HepG2 (cell line): ENCODE data around the gene LGALS7B. TPM values are rescaled to one million over a fixed set of nuclear protein-coding genes. Genes with fewer than 3 reads are reported as not detected.

Source experiments
- ATAC-seq: fragments of 200-7000 bp; cut with Tn5 transposase; 3 replicates; pipeline ENCODE4 v1.9.1; 2020; ENCODE audit warnings: mild to moderate bottlenecking, moderate library complexity
- BruUV-seq: library from RNA; stranded (reverse); fragments of 400-500 nt; replicated peaks from 2 replicates; lab custom pipeline; 2021; lab: Mats Ljungman, UMichigan
- CTCF ChIA-PET: fragments of 300-600 bp; formaldehyde crosslinking; extraction: SDS; loops from one replicate; lab custom pipeline; 2021; ENCODE audit warnings: low total read pairs, inconsistent platforms, low intra/inter-chr PET ratio; lab: Yijun Ruan, JAX
- POLR2A ChIA-PET: fragments of 350-600 bp; sonication (Branson Sonifier 250); formaldehyde crosslinking; loops from one replicate; lab custom pipeline; 2020; ENCODE audit warnings: antibody characterized with exemption, inconsistent platforms; lab: Yijun Ruan, JAX
- DNase-seq: peaks from one replicate; pipeline ENCODE4 v3.0.0-alpha.2; 2015; ENCODE audit warnings: low spot score
- FAIRE-seq: peaks from 3 replicates; lab custom pipeline; 2011; peaks lifted over from hg19 to GRCh38; lab: Jason Lieb, UNC
- H2AFZ ChIP-seq: one replicate; pipeline ENCODE4 v1.6.1; 2011; ENCODE audit warnings: low read length, inconsistent platforms
- H3K27ac ChIP-seq: fragments of 300-600 bp; 3 replicates; pipeline ENCODE4 v1.8.0; 2011; ENCODE audit warnings: mixed run types, mild to moderate bottlenecking, mixed read lengths, low read length, inconsistent platforms; ENCODE audit not compliant: insufficient read depth; ENCODE audit errors: extremely low read length
- H3K27me3 ChIP-seq, 2 experiments: fragments of 200-600 bp in 1 of 2; 2 replicates in 1 of 2; 3 replicates in 1 of 2; pipeline versions ENCODE4 v1.6.0 to v1.8.0; 2011; ENCODE audit warnings: low read length in 2 of 2, mild to moderate bottlenecking in 2 of 2, moderate library complexity in 2 of 2, inconsistent platforms in 1 of 2; ENCODE audit not compliant: insufficient read depth in 2 of 2, control insufficient read depth in 1 of 2
- H3K36me3 ChIP-seq, 2 experiments: fragments of 200-600 bp in 1 of 2; replicated peaks in 1 of 2; 2 replicates in 1 of 2; 3 replicates in 1 of 2; pipeline versions ENCODE4 v1.5.1 to v1.8.0; 2011; ENCODE audit warnings: low read length in 2 of 2, inconsistent platforms in 1 of 2; ENCODE audit not compliant: insufficient read depth in 2 of 2, control insufficient read depth in 1 of 2
- H3K4me1 ChIP-seq: 2 replicates; pipeline ENCODE4 v1.5.1; 2012; ENCODE audit warnings: low read length, inconsistent platforms; ENCODE audit not compliant: insufficient read depth
- H3K4me2 ChIP-seq: 2 replicates; pipeline ENCODE4 v1.6.0; 2011; ENCODE audit warnings: low read depth, low read length, inconsistent platforms
- H3K4me3 ChIP-seq, 3 experiments: fragments of 200-600 bp in 1 of 3; sonication (generic), shearing (Covaris generic) in 1 of 3; replicated peaks in 1 of 3; 2 replicates each; pipeline ENCODE4 v1.5.1; 2011 to 2016; ENCODE audit warnings: low read length in 3 of 3, inconsistent platforms in 2 of 3, low read depth in 2 of 3, mild to moderate bottlenecking in 2 of 3, control low read depth in 1 of 3, mixed read lengths in 1 of 3; ENCODE audit not compliant: insufficient read depth in 1 of 3
- H3K79me2 ChIP-seq: one replicate; pipeline ENCODE4 v1.6.1; 2011; ENCODE audit warnings: low read length, inconsistent platforms; ENCODE audit not compliant: insufficient read depth
- H3K9ac ChIP-seq: 2 replicates; pipeline ENCODE4 v1.6.0; 2011; ENCODE audit warnings: mild to moderate bottlenecking, low read depth, low read length, inconsistent platforms; ENCODE audit not compliant: insufficient read depth
- H3K9me3 ChIP-seq: 2 replicates; pipeline ENCODE4 v1.5.1; 2012; ENCODE audit warnings: mild to moderate bottlenecking, low read length
- H4K20me1 ChIP-seq: 2 replicates; pipeline ENCODE4 v1.6.0; 2011; ENCODE audit warnings: inconsistent platforms, mild to moderate bottlenecking, low read length, moderate library complexity; ENCODE audit not compliant: insufficient read depth
- NFIC ChIP-seq: IDR thresholded peaks from 2 replicates; pipeline ENCODE4 v1.6.1; 2012; ENCODE audit warnings: mild to moderate bottlenecking, low read length, inconsistent platforms
- PAX8 ChIP-seq: sonication (generic); formaldehyde crosslinking; IDR thresholded peaks from 2 replicates; pipeline ENCODE4 v1.8.0; 2022; ENCODE audit warnings: mild to moderate bottlenecking, missing genetic modification reagents, borderline replicate concordance
- POLR2G ChIP-seq: fragments of 200-400 bp; formaldehyde crosslinking; IDR thresholded peaks from 2 replicates; pipeline ENCODE4 v1.6.1; 2018; ENCODE audit warnings: mild to moderate bottlenecking, low read depth, low read length, moderate library complexity
- RBAK ChIP-seq: sonication (generic); formaldehyde crosslinking; IDR thresholded peaks from 2 replicates; pipeline ENCODE4 v1.5.1; 2020; ENCODE audit warnings: mild to moderate bottlenecking, missing genetic modification reagents
- RBM22 ChIP-seq: fragments of 200-400 bp; formaldehyde crosslinking; optimal IDR thresholded peaks from 2 replicates; pipeline ENCODE3; 2017; ENCODE audit warnings: mild to moderate bottlenecking, low read length, moderate library complexity
- ZNF335 ChIP-seq: sonication (generic); formaldehyde crosslinking; IDR thresholded peaks from 2 replicates; pipeline ENCODE4 v1.4.0; 2020; ENCODE audit warnings: missing genetic modification reagents
- ZNF430 ChIP-seq: sonication (generic); formaldehyde crosslinking; IDR thresholded peaks from 2 replicates; pipeline ENCODE4 v1.9.0; 2021; ENCODE audit warnings: mild to moderate bottlenecking, missing genetic modification reagents
- ZNF558 ChIP-seq: sonication (generic); formaldehyde crosslinking; IDR thresholded peaks from 2 replicates; pipeline ENCODE4 v1.9.0; 2022; ENCODE audit warnings: mild to moderate bottlenecking, missing genetic modification reagents, borderline replicate concordance
- ZNF792 ChIP-seq: IDR thresholded peaks from 2 replicates; pipeline ENCODE4 v1.6.1; 2016
- ZNF883 ChIP-seq: sonication (generic); formaldehyde crosslinking; IDR thresholded peaks from 2 replicates; pipeline ENCODE4 v1.5.1; 2020; ENCODE audit warnings: mild to moderate bottlenecking, missing genetic modification reagents; ENCODE audit errors: not compliant biosample characterization
- WGBS: methylation state at CpG from one replicate; pipeline ENCODE4 v1.1.6; 2017; ENCODE audit warnings: low lambda C conversion rate; 5-methylcytosine and 5-hydroxymethylcytosine counted together
- in situ Hi-C: cut with HindIII; loops from 2 replicates; pipeline ENCODE4 v1.10.0; 2017; ENCODE audit warnings: low pct_unique_long_range_greater_than_20kb; ENCODE audit not compliant: extremely low pct_ligation_motif_present
- intact Hi-C: fragments of 100-400 bp; cut with micrococcal nuclease; formaldehyde crosslinking; loops from one replicate; pipeline ENCODE4 v1.10.0; 2022; ENCODE audit not compliant: unreplicated experiment
- polyA plus RNA-seq, 8 experiments: library from polyadenylated mRNA; depleted of rRNA in 3 of 8; stranded (reverse) in 7 of 8; unstranded in 1 of 8; fragments of >200 nt; fragmentation: Illumina TruSeq in 4 of 8; extraction: Trizol in 4 of 8; gene quantifications; 2 replicates each; pipeline versions ENCODE4 v1.2.1 to v1.2.3, GENCODE V29; 2011 to 2016; ENCODE audit warnings: low read depth in 4 of 8, missing spikeins in 1 of 8, mixed read lengths in 1 of 8; ENCODE audit not compliant: insufficient read depth in 1 of 8
- total RNA-seq, 5 experiments: library from RNA; depleted of rRNA; stranded (reverse); fragments of >200 nt; fragmentation: Illumina TruSeq; extraction: Trizol; gene quantifications; 2 replicates each; pipeline ENCODE4 v1.2.3, GENCODE V29; 2016; ENCODE audit warnings: low read depth in 1 of 5

Gene LGALS7B
- total and polyA plus RNA-seq, 2 of the 13 experiments (the other 11 are each of a cell fraction or from before 2014, with no cell fraction given), result 1.7 to 2.1 TPM

DNA sequence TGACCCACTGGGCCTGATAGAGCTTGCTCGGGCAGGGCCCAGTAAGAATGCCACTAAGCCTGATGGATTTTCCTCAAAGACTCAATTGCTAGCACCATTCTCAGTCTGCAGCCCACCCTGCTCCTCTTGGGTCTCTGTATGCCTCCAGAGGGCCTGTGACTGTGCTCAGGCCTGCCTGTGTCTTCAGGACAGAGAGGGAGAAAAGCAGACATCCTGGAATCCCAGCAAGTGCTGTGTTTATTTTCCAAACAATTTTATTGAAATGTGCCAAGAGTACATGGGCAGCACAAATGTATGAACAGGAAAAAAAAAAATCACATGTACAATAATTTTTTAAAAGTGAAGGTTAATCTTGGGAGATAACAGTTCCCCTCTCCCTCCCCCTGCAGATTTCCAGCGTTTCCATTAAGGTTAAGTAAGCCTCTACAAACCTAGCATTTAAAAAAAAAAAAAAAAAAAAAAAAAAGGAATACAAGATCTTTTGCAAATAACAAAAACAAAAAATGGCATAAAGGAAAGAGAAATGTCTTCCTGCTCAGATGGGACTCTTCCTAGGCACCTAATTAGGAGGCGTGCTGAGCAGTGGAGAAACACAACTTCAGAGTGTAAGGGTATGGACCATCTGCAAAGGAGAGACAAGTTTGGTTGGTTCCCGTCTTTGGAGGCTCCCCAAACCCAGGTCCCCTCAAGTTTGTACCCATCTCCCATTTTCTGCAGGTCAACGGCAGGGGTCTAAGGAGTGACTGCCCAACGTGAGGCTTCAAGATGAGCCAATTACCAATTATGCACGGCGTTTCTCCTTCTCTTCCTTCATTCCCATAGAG lies 47.4 kb downstream of the LGALS7B start:
- 94% methylated on average over 7 of the region's 8 CpGs for WGBS
- BruUV-seq, result no TSS peak
- no peak for FAIRE-seq
- H3K9me3 ChIP-seq, result no peaks in the 10 kb centered on the region
- peaks cover 23 to 57% of the 10 kb centered on the region in 2 experiments for H3K36me3 ChIP-seq
- no peak overlapping the region for H3K4me3 ChIP-seq
- H3K27me3 ChIP-seq, result no peaks in the 10 kb centered on the region; a peak in 1 of 5 replicates
- no peak overlapping the region for H2AFZ ChIP-seq
- peak; percentile 86 for TF ChIP-seq RBM22
- no peak for TF ChIP-seq RBAK (CRISPR knock-in tag)
- H3K4me1 ChIP-seq, result peaks cover 60% of the 10 kb centered on the region
- peaks cover 12% of the 10 kb centered on the region for H4K20me1 ChIP-seq
- H3K27ac ChIP-seq, result peak overlapping the region; percentile 60
- ATAC-seq, result no peak
- in situ Hi-C loops (no loop called here), intact Hi-C loops (loop anchor here (10.0 kb wide), 1 partner anchor 182 kb away; no protein-coding TSS in a partner anchor)
- H3K79me2 ChIP-seq, result peaks cover under 1% of the 10 kb centered on the region
- ChIA-PET POLR2A (interaction anchor here (1.5 to 6.2 kb wide), 2 partner anchors 14 to 24 kb away, joined by 3 to 148 read pairs; partner anchors contain the start of gene HNRNPL), CTCF (no interaction called here)
- H3K4me2 ChIP-seq, result no peak overlapping the region
- H3K9ac ChIP-seq, result no peak overlapping the region
- DNase-seq, result no peak

DNA sequence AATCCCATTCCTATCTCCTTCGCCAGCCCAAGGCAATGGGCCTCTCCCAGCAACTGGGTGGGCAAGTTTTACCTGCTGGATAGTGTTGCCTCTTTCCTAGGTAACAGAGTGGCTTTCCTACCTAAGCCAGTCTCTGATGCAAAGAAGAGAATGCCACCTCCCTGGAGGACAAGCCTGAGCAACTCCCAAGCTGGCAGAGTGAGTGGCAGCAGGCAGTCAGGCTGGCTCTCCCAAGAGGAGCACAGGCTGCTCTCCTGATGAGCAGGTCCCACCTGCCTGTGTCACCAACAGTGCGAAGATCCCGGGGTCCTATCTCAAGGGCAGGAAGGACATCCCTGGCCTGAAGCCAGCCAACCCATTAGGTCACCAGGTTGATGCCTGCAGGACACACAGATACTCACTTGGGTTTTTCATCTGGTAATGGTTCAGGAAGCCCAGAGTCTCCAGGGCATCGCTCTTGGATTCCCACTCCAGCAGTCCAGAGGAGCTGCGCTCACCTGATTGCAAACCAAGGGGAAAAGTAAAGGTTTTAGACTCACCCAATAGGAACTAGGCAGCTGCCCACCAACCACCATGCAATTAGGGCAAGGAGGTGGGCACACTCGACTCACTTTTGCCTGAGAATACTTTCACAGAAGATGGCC lies 48.1 kb downstream of the LGALS7B start:
- POLR2A ChIA-PET, result interaction anchor here (0.7 to 4.4 kb wide), 11 partner anchors 9 to 139 kb away, joined by 3 to 42 read pairs (median 5); partner anchors contain the start of genes HNRNPL, MRPS12 and SARS2
- H3K27ac ChIP-seq, result peak overlapping the region; percentile 60
- no peak overlapping the region for H3K4me3 ChIP-seq
- H3K36me3 ChIP-seq, result peaks cover 26 to 64% of the 10 kb centered on the region in 2 experiments
- no TSS peak for BruUV-seq
- H3K9ac ChIP-seq, result no peak overlapping the region
- no peak for DNase-seq
- H3K27me3 ChIP-seq, result no peaks in the 10 kb centered on the region
- H3K4me2 ChIP-seq, result peak overlapping the region; percentile 13; the same call in 1 of the 2 replicates
- no peak overlapping the region for H2AFZ ChIP-seq
- TF ChIP-seq NFIC, result peak; percentile 12; the same call in 1 of the 2 replicates
- no peak for TF ChIP-seq ZNF558 (CRISPR knock-in tag)
- peak; percentile 72; the same call in 1 of the 2 replicates for TF ChIP-seq ZNF335
- TF ChIP-seq PAX8 (CRISPR knock-in tag), result no peak
- TF ChIP-seq ZNF792 (CRISPR knock-in tag), result no peak
- peak; percentile 34; the same call in 1 of the 2 replicates for TF ChIP-seq POLR2G
- TF ChIP-seq ZNF430, result peak; percentile 17; the same call in 1 of the 2 replicates
- TF ChIP-seq ZNF883 (CRISPR knock-in tag), result peak; percentile 16
- peak; percentile 65 for TF ChIP-seq RBM22
- TF ChIP-seq, all 625 proteins: peak for 6
- ATAC-seq, result no peak
- peaks cover 13% of the 10 kb centered on the region for H4K20me1 ChIP-seq
- no peaks in the 10 kb centered on the region for H3K9me3 ChIP-seq
- 94% methylated on average over 2 of the region's 6 CpGs for WGBS
- intact Hi-C loops, result loop anchor here (10.0 kb wide), 1 partner anchor 182 kb away; no protein-coding TSS in a partner anchor
- FAIRE-seq, result no peak
- CTCF ChIA-PET, result no interaction called here
- H3K79me2 ChIP-seq, result peaks cover 4% of the 10 kb centered on the region
- in situ Hi-C loops, result no loop called here
- H3K4me1 ChIP-seq, result peaks cover 65% of the 10 kb centered on the region
